Measurements from ENCODE around the gene RCCD1. TPM values are rescaled to one million over a fixed set of nuclear protein-coding genes. Genes with fewer than 3 reads are reported as not detected.

RCCD1 gene
- total and polyA plus RNA-seq, 9 of the 15 experiments (the other 6 are each of a cell fraction or from before 2014, with no cell fraction given) = 11.1 to 51.4 (median 24.7) TPM

- TF ChIP-seq PRMT5 (CRISPR knock-in tag; IDR thresholded peaks at IDR 0.05) = no peak
Measured at GRCh38 chr15:90967206-90967605, 12.5 kb downstream of the RCCD1 start (continued).

GRCh38 chr15:90968434-90968833 lies 13.8 kb downstream of the RCCD1 start:
- ATAC-seq (no peak), FAIRE-seq (no peak), DNase-seq (ENCODE audit: extremely low read depth in 1 of 4, low spot score in 3 of 4) (no peak)
- no TSS peak for BruUV-seq (replicated peaks)
- no peak overlapping the region for H3K4me3 ChIP-seq
- peaks cover 6% of the 10 kb centered on the region; the same call in 2 of the 3 replicates for H3K79me2 ChIP-seq (ENCODE audit: control insufficient read depth, insufficient read depth, low read length)
- in situ Hi-C loops (cut with MboI) = no loop called here
- peaks cover 7% of the 10 kb centered on the region; the same call in 1 of the 2 replicates for H4K20me1 ChIP-seq (replicated peaks; ENCODE audit: control insufficient read depth, insufficient read depth, low read length)
- no peaks in the 10 kb centered on the region for H3K27me3 ChIP-seq (ENCODE audit: control insufficient read depth in 2 of 2, insufficient read depth in 2 of 2, low read length in 2 of 2)
- intact Hi-C loops (cut with micrococcal nuclease) = no loop called here
- no peak overlapping the region for H2AFZ ChIP-seq (ENCODE audit: low read depth, low read length)
- H3K4me2 ChIP-seq (ENCODE audit: insufficient read depth, low read length) = no peak overlapping the region
- WGBS (ENCODE audit: insufficient coverage, low coverage, missing lambda C conversion rate) = 100% methylated on average over 1 of the region's 1 CpG
- POLR2A ChIA-PET = interaction anchor here (1.0 to 6.7 kb wide), 4 partner anchors 8 to 15 kb away, joined by 5 to 65 read pairs (median 6); partner anchors contain the start of gene RCCD1
- CTCF ChIA-PET (ENCODE audit: low intra/inter-chr PET ratio) = no interaction called here
- peaks cover 91% of the 10 kb centered on the region for H3K36me3 ChIP-seq (ENCODE audit: control insufficient read depth, insufficient read depth, low read length)
- no peak overlapping the region for H3K27ac ChIP-seq (ENCODE audit: extremely low read depth, low read depth, low read length)
- no peak overlapping the region for H3K9ac ChIP-seq (ENCODE audit: insufficient read depth in 1 of 2, low read depth in 2 of 2, low read length in 2 of 2)
- H3K9me1 ChIP-seq (ENCODE audit: control insufficient read depth, insufficient read depth, low read length) = peaks cover 2% of the 10 kb centered on the region
- H3K9me3 ChIP-seq (replicated peaks; ENCODE audit: control insufficient read depth, insufficient read depth, low read depth, low read length) = no peaks in the 10 kb centered on the region; the same call in 1 of the 2 replicates
- no peaks in the 10 kb centered on the region; a peak in 1 of 5 replicates for H3K4me1 ChIP-seq (replicated peaks in 1 of 2; ENCODE audit: control insufficient read depth in 2 of 2, insufficient read depth in 2 of 2, low read length in 2 of 2)
- TF ChIP-seq POLR2G (IDR thresholded peaks at IDR 0.05; ENCODE audit: low read depth, low read length) (peak; percentile 10; the same call in 1 of the 2 replicates), EHMT2 (IDR thresholded peaks at IDR 0.05) (no peak), PHB (CRISPR knock-in tag; IDR thresholded peaks at IDR 0.05) (no peak), DNMT1 (IDR thresholded peaks at IDR 0.05) (no peak), POLR2AphosphoS2 (IDR thresholded peaks at IDR 0.05; ENCODE audit: low read length) (peak; percentile 30; the same call in 1 of the 2 replicates), PHF21A (IDR thresholded peaks at IDR 0.05; ENCODE audit: borderline replicate concordance, low read depth) (no peak), RBM39 (optimal IDR thresholded peaks at IDR 0.05; ENCODE audit: low read depth, low read length) (no peak), BRD4 (IDR thresholded peaks at IDR 0.05) (no peak), ETV5 (CRISPR knock-in tag; IDR thresholded peaks at IDR 0.05; ENCODE audit: low read depth) (no peak)
- TF ChIP-seq, protein P1, sequence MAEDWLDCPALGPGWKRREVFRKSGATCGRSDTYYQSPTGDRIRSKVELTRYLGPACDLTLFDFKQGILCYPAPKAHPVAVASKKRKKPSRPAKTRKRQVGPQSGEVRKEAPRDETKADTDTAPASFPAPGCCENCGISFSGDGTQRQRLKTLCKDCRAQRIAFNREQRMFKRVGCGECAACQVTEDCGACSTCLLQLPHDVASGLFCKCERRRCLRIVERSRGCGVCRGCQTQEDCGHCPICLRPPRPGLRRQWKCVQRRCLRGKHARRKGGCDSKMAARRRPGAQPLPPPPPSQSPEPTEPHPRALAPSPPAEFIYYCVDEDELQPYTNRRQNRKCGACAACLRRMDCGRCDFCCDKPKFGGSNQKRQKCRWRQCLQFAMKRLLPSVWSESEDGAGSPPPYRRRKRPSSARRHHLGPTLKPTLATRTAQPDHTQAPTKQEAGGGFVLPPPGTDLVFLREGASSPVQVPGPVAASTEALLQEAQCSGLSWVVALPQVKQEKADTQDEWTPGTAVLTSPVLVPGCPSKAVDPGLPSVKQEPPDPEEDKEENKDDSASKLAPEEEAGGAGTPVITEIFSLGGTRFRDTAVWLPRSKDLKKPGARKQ (CRISPR knock-in tag; IDR thresholded peaks at IDR 0.05) = no peak
- TF ChIP-seq, protein P2, sequence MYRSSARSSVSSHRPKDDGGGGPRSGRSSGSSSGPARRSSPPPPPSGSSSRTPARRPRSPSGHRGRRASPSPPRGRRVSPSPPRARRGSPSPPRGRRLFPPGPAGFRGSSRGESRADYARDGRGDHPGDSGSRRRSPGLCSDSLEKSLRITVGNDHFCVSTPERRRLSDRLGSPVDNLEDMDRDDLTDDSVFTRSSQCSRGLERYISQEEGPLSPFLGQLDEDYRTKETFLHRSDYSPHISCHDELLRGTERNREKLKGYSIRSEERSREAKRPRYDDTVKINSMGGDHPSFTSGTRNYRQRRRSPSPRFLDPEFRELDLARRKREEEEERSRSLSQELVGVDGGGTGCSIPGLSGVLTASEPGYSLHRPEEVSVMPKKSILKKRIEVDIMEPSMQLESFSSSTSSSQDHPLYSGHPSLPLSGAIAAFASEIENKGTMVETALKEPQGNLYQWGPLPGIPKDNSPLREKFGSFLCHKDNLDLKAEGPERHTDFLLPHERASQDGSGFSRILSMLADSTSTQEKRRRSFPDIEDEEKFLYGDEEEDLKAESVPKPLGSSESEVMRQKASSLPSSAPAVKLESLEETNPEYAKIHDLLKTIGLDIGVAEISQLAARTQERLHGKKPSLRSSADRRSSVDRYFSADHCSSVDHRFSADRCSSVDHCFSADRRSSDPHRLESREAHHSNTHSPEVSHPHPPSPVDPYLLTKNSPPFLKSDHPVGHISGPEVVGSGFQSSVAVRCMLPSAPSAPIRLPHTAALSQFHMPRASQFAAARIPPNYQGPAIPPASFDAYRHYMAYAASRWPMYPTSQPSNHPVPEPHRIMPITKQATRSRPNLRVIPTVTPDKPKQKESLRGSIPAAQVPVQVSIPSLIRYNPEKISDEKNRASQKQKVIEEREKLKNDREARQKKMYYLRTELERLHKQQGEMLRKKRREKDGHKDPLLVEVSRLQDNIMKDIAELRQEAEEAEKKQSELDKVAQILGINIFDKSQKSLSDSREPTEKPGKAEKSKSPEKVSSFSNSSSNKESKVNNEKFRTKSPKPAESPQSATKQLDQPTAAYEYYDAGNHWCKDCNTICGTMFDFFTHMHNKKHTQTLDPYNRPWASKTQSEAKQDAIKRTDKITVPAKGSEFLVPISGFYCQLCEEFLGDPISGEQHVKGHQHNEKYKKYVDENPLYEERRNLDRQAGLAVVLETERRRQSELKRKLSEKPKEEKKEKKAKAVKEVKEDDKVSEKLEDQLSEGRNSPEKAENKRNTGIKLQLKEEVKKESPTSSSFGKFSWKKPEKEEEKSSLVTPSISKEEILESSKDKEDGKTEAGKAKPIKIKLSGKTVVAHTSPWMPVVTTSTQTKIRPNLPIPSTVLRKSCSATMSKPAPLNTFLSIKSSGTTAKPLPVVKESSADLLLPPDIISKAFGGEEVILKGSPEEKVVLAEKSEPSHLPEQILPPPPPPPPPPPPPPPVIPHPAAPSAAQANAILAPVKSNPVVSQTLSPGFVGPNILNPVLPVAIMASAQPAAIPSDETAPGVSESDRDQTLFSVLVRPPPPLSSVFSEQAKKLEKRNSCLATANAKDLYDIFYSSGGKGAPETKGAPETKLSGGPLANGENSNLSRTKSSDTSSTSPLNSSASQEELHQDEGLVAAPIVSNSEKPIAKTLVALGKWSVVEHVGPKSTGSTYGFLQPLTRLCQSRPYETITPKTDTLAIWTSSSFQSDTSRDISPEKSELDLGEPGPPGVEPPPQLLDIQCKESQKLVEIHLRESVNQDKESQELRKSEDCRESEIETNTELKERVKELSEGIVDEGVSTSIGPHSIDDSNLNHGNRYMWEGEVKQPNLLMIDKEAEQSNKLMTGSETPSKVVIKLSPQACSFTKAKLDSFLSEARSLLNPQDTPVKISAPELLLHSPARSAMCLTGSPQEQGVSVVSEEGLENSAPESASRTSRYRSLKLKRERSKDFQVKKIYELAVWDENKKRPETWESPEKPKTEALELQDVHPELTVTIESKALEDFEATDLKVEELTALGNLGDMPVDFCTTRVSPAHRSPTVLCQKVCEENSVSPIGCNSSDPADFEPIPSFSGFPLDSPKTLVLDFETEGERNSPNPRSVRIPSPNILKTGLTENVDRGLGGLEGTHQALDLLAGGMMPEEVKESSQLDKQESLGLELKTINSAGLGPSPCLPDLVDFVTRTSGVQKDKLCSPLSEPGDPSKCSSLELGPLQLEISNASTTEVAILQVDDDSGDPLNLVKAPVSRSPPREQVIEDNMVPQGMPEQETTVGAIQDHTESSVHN (IDR thresholded peaks at IDR 0.05; ENCODE audit: borderline replicate concordance in 1 of 2, low read depth in 1 of 2) = no peak

Measured in K562 (cell line).